ENCODE results near the gene FGFRL1. TPM values are rescaled to one million over a fixed set of nuclear protein-coding genes. Genes with fewer than 3 reads are reported as not detected.

Gene FGFRL1, protein sequence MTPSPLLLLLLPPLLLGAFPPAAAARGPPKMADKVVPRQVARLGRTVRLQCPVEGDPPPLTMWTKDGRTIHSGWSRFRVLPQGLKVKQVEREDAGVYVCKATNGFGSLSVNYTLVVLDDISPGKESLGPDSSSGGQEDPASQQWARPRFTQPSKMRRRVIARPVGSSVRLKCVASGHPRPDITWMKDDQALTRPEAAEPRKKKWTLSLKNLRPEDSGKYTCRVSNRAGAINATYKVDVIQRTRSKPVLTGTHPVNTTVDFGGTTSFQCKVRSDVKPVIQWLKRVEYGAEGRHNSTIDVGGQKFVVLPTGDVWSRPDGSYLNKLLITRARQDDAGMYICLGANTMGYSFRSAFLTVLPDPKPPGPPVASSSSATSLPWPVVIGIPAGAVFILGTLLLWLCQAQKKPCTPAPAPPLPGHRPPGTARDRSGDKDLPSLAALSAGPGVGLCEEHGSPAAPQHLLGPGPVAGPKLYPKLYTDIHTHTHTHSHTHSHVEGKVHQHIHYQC
- polyA plus RNA-seq (ENCODE audit: insufficient read length), result 33.1 TPM
- long read RNA-seq, donor 1, transcript FGFRL1-205 (7 exons, 2,304 nt), result major isoform, 7 of 7 reads
- long read RNA-seq, donor 1, partial matches to known transcripts, result 0 of 7 reads
- long read RNA-seq, donor 1, other reads (novel, unspliced or antisense), result 0 of 7 reads
- long read RNA-seq, donor 2, transcript FGFRL1-205 (7 exons, 2,304 nt), result major isoform, 5 of 5 reads
- long read RNA-seq, donor 2, partial matches to known transcripts, result 0 of 5 reads
- long read RNA-seq, donor 2, other reads (novel, unspliced or antisense), result 0 of 5 reads
- long read RNA-seq, donor 3, partial matches to known transcripts, result 0 of 1 reads
- long read RNA-seq, donor 3, other reads (novel, unspliced or antisense), result 0 of 1 reads
- long read RNA-seq, donor 4, partial matches to known transcripts, result 0 of 1 reads
- long read RNA-seq, donor 4, other reads (novel, unspliced or antisense), result 0 of 1 reads
- long read RNA-seq, donor 5, transcript FGFRL1-205 (7 exons, 2,304 nt), result major isoform, 7 of 7 reads
- long read RNA-seq, donor 5, partial matches to known transcripts, result 0 of 7 reads
- long read RNA-seq, donor 5, other reads (novel, unspliced or antisense), result 0 of 7 reads
- long read RNA-seq, donor 6, partial matches to known transcripts, result 39 of 43 reads
- long read RNA-seq, donor 6, other reads (novel, unspliced or antisense), result 0 of 43 reads
- long read RNA-seq, donor 7, transcript FGFRL1-205 (7 exons, 2,304 nt), result major isoform, 5 of 5 reads
- long read RNA-seq, donor 7, partial matches to known transcripts, result 0 of 5 reads
- long read RNA-seq, donor 7, other reads (novel, unspliced or antisense), result 0 of 5 reads
- long read RNA-seq, donor 8, partial matches to known transcripts, result 0 of 3 reads
- long read RNA-seq, donor 8, other reads (novel, unspliced or antisense), result 0 of 3 reads

DNA sequence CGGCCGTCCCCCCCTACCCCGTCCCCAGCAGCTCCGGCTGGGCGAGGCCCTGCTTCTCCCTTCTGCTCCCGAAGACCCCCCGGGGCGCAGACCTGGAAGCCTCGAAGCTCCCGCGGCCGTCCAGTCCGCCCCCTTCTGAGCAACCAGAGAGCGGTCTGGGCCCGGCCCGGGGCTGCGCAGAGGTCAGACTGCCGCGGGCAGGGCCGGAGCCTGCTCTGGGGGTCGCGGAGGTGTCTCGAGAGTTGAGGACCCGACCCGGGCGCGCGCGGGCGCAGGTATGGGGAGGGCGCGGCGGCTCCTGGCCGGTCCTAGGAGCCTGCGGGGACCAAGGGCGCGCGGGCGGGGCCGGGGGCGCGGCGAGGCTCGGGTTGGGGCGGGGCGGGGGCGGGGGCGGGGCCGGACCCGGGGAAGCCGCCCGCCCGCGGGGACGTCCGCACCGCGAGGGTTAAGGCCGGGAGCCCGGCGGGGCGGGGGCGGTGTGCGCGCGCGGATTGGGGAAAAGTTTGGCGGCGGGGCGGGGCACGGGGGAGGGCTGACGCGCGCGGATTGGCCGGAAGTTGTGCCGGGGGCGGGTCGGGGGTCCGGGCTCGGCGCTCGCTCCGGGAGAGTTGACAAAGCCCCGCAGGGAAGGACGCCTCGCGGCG lies at the start of gene FGFRL1:
TSS of gene FGFRL1 (plus strand) at position 605 of the 644 bp plus-strand sequence. CDS start 860 bp downstream, outside the sequence.
- peak; percentile 87 for DNase-seq

DNA sequence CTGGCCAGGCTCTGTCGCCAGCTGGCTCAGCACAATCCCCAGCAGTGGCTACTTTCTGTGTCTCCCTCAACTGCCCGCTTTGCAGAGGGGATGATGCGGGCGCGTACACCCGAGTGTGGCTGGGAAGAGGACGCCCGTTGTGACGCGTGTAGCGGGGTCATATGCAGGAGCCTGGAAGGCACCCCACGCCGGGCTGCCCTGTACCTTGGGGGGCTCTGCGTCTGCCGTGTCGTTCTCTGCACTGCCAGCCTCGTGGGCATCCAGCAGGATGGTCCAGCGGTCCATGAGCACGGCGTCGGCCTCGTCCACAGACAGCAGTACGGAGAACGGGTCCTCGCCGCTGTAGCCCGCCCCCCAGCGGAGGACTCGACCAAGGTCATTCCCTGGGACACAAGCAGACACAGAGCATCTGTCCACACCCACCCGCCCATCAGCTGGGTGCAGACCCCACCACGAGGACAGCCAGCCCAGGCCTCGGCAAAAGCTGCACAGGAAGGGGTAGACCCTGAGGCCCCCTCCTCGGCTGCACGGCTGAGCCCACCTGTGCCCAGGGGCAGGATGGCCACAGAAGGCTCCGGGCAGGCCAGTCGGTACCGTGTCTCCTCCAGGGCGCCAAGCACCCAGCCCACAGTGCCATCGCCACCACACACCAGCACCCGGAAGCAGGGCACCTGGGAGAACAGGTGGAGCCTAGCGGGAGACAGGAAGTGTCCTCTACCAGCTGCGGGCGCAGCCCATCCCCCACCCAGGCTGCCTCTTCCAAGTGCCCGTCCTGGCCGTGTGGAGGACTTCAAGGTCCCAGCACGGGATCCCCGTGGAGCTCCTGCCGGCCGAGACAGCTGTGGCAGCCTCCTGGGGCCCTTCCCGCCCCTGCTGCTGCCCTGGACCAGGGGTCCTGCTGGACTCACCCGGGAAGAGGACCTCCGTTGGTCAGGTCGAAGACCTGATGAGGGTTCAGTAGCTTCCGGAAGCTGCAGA lies 48.9 kb upstream of the FGFRL1 start:
- DNase-seq, result no peak

DNA sequence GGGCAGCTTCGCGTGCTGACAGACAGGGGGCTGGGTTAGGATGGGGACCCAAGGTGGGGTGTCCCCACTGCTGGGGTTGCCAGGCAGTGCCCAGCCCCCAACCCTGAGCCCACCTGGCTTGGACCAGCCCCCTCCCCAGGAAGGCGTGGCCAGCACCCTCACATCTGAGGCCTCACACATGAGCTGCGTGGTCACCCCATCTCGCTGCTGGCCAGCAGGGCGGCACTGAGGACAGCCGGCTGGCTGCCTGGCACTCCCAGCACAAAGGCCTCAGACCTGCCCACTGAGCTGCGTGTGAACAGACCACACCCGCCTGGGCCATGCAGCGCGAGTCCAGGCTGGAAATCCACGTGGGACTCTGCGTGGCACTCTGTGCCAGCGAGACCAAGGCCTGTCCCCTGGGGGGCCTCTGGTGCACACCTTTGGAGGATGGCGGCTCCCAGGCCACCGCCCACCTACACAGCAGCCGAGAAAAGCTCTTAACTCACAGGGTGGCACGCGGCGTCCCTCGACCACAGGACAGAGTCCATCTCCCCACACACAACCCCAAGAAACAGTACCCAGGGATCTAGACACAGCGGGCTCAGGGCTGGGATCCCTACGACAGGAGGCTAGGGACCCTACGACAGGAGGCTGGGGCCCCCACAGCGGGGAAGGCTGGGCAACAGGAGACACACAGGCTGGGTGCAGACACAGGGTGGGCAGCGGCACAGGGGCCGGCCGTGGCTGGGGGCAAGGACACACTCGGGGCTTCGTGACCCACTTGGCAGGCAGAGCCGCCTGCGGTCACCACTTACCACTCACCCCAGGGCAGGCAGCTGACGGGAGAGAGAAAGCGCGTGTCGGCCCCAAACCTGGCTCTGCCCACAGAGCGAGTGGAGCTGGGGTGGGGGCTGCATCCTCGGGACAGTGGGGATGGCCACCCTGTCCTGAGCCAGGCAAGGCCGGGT lies 47.9 kb upstream of the FGFRL1 start:
- no peak for DNase-seq

DNA sequence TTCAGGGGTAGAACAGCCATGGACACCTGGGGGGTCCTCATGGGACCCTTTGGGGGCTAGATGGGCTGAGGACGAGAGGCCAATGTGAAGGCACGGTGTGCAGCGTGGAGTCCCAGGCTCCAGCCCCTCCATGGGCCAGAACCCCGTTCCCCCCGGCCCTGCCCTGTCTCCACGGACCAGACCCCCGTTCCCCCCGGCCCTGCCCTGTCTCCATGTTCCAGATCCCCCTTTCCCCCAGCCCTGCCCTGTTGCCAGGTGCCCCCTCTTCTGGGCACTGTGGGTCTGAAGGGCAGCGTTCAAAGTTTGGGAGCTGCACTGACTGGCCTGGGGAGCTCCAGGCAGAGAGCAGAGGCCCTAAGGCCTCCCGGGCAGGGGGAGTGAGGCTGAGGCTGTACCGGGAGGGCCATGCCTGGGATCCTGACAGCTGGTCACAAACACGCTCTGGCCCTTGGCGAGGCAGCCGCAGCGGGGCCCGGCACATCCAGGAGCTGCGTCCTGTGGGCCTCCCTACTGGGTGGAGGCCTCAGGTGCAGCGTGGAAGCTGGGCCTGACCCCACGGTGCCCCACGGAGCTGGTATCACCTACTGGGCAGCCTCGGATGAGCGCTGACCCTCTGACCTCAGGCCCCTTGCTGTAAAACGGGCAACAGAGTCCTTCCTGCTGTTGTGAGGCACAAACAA lies 46.9 kb upstream of the FGFRL1 start:
- no peak for DNase-seq

DNA sequence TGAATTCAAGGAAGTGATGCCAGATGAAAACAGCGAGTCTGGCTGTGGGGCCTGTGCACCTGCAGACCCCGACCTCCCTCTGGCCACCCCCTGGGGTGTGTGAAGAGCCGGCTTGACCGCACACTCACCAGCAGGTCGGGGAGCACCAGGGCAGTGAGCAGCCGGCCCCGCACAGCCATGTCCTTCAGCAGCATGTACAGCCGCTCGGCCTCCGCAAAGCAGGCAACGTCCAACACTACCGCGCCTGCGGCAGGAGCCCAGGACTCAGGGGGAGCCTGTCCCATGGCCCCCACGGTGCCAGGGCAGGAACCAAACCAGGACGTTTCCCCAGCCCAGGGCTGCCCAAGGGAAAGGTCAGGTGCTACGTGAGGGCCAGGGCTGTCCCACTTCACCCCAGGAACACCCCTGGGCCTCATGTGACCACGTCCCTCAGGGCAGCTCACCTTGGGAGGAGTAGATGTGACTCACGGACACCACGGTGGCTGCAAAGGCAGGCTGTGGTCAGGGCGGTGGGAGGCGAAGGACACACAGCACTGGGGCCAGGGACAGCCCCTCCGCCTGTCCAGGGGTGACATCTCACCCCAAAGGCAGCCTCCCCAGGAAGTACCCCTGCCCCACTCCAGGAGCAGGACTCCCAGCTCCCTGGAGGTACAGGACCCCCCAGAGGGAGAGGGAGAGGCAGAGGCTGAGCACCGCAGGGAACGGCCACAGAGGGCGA lies 46.2 kb upstream of the FGFRL1 start:
- no peak for DNase-seq

DNA sequence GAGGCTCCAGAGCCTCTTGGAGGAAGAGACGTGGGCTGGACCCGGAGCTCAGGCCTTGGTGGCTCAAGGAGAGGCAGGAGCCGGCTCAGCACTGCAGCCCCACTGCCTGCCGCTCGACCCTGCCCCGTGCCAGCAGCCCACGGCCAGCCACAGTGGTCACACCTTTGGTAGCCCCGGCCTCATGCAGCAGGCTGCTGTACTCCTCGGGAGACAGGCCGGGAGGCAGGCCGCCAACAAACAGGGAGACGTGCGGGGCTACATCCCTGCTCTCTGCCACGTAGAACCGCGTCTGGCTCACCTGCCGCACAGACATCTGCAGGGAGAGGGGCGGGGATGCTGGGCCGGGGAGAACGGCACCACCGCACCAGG lies 45.7 kb upstream of the FGFRL1 start:
- DNase-seq, result no peak

DNA sequence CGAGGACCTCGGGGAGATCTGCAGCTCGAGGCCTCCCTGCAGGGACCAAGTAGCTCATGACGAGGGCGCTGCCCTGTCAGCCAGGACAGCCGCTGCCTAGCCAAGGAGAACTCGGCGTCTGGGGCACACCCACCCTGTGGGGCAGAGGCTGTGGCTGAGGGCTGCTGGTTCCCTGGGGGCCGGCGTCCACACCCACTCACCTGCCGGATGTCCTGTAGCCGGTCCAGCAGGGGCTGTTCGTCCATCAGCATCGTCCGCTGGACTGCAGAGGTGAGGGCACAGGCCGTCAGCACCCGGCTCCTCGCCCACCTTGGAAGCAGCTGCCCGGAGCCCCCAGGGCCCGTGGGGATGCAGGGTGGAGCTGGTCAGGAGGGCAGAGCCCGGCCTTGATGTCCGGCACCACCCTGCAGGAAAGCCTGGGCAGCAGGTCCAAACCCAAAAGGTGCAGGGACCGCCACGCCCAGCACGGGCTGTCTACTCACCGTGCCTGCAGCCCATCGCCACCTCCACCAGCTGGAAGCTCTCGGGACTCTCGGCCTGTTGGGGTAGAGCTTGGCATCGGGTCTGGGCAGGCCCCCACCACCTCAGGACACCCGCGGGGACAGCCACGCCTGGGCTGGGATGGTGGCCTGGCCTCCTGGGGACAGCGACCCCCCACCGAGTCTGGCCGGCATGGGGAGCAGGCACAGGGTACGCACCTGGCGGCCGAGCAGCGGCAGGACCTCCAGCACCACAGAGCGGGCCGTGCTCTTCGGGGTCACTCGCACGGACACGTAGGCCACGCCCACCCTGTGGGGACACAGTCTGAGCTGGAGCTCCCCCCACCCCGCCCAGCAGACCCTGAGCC lies 44.9 kb upstream of the FGFRL1 start:
- no peak for DNase-seq

DNA sequence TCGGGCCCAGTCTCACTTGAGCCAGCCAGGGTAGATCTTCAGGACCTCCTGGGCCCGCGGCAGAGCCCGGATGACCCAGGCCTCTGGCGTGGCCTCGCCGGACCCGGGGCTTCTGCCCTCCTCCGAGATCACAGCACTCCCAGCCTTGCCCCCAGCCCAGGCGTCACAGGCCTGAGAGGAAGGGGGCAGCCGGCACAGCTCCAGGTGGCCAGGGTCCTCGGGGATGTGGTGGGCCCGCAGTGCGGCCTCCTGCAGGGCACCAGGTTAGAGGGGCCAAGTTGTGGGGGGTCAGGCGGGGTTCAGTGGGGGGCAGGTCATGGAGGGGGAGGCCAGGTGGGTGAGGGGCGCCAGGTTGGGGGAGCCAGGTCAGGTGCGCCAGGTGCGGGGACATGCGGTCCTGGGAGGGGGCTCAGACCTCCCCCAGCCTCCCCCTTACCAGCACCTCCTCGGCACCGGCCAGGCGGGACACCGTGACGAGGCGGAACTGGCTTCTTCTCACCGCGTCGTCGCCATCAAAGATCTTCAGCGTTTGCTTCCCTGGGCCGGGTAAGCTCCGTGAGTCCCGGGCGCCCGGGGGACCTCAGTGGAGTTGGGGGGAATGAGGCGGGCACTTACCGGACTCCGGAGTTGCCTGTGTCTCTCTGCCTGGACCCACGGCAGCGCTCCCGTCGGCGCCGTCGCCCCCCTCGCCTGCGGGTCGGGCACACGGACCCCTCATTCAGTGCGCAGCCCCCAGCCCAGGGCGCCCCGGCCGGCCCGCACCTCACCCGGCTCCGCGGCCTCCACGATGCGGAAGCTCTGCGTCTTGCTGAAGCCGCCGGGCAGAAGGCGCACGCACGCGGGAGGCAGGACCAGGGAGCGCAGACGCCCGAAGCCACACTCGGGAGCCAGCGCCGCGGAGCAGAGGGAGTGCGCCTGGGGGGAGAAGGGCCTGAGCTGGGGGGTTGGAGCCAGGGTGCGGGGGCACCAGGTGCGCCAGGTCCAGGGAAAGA lies 44.0 kb upstream of the FGFRL1 start:
- DNase-seq, result no peak

DNA sequence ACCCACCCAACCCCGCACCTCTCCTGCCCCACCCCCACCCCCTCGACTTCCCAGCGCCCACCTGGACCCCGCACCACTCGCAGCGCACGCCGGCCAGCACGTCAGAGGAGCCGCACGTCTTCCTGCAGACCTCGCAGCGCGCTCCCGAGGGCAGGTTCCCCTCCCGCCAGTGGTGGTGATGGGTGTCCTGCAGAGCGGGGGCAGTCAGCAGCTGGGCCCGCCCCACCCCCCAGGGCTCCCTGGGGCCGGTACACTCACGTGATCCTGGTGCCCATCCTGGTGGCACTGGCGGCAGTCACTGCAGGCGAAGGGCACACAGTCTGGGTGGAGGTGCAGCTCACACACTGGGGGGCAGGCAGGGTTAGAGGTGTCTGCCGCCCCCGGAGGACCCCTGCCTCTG lies 43.2 kb upstream of the FGFRL1 start:
- DNase-seq, result no peak

DNA sequence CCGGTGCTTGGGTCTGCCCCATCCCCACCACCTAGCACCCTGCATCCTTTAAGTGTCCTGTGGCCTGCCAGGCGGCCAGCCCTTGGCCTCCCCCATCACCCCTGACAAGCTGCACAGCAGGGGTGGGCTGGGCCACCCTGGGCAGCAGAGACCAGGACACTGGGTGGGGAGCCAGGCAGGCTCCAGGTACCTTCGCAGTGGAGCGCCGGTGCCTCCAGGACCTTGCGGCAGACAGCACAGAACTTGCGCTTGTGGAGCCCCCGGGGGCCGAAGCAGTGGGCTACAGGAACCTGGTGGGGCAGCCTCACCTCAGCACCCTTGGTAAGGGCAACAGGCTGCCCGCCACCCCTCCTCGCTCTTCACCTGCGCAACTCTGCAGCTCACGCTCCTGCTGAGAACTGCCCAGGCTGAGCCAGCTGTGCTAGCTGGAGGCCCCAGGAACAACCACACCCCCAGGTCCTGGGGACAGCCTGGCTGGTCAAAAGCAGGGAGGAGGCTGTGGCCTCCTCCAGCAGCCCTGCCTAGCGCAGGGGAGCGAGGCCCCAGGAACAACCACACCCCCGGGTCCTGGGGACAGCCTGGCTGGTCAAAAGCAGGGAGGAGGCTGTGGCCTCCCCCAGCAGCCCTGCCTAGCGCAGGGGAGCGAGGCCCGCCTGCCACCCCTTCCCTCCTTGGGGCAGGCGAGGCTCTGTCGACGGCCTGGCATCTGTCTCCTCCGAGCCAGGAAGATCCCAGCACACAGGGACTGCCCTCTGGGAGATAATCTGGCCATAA lies 42.6 kb upstream of the FGFRL1 start:
- DNase-seq, result no peak

DNA sequence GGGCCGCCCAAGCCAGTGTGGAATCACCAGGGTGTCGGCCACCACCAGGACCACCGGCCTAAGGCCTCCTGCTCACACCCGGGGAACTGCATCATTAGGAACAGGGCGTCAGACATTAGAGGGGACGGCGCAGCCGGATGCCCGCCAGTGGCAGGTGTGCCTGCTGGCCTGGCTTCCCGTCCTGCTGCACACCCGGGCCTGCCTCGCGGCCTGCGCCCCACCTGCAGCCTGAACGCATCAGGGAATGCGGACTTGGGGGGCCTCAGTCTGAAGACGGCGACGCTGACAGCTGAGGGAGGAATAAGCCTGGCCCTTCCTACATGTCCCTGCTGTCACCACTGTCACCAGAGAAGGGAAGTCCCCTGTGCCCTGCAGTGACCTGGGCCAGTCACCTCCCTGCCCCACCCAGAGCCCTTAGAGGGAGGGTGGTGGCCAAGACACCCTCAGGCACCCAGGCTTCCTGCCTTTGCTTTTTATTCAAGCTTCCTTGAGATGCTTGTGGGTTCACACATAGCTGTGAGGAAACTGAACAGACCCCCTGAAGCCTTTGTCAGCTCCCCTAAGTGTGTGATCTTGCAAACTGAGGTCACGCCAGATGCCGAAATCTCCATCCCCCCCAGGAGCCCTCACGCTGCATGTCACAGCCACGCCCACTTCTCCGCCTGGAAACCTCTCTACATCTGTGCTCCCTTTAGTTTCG lies 41.2 kb upstream of the FGFRL1 start:
- no peak for DNase-seq

DNA sequence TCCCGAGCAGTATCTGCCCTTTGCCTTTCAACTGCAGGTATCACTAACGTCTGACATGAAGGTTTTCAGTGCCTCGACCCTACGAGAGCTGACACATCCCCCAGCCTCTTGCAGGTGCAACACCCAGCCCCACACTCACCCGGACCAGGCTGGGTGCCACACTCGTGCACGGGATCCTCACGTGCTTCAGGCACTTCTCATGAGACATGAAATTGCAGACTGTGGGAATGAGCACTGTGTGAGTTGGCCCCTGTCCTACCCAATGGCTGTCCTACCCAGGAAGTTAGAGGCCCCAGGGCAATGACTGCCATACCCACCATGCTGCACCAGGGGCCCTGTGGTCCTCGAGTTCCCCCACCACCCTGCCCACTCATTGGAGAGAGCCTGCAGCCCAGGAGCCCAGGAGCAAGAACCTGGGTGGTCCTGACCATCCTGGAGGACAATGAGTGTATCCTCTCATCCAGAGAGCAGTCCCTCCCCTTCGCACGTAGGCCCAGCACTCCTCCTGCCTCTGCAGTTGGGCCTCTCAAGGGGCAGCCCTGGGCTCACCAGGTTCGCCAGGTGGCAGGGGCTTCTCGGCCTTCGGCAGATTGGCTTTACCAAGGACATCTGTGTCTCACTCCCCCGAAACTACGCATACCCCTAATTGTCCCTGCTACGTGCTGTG lies 40.4 kb upstream of the FGFRL1 start:
- DNase-seq, result no peak
